ENCODE data around the gene TRIM58. TPM values are rescaled to one million over a fixed set of nuclear protein-coding genes. Genes with fewer than 3 reads are reported as not detected.
A peak's percentile ranks its signal among the peaks of the same experiment; 100 is the strongest.

Gene TRIM58
- total RNA-seq, 1 experiment from 2014 or later = not detected

- in situ Hi-C loops (cut with HindIII; ENCODE audit: low pct_unique_long_range_greater_than_20kb, low sequenced_read_pairs) = no loop called here
- no peak for ATAC-seq
- Histone ChIP-seq H3K4me1 (ENCODE audit: control insufficient read depth, insufficient read depth, low read length) (no peaks in the 10 kb centered on the region), H3K9me3 (ENCODE audit: control insufficient read depth, insufficient read depth, low read depth, low read length) (no peaks in the 10 kb centered on the region), H3K4me3 (ENCODE audit: low read depth in 2 of 2, low read length in 2 of 2) (no peak overlapping the region), H3K36me3 (ENCODE audit: control insufficient read depth, insufficient read depth, low read length) (no peaks in the 10 kb centered on the region), H3K27ac (ENCODE audit: low read length) (no peak overlapping the region), H3K27me3 (ENCODE audit: control insufficient read depth, insufficient read depth, low read length) (no peaks in the 10 kb centered on the region)
- no peak for TF ChIP-seq TCF7L2 (IDR thresholded peaks at IDR 0.05; ENCODE audit: low read depth, low read length)
- no peak for TF ChIP-seq SIN3A (IDR thresholded peaks at IDR 0.05; ENCODE audit: borderline replicate concordance, insufficient read depth, low read depth, low read length)
- no peak for TF ChIP-seq CTCF (IDR thresholded peaks at IDR 0.05)
- TF ChIP-seq POLR2AphosphoS5 (IDR thresholded peaks at IDR 0.05; ENCODE audit: low read depth, low read length) = no peak
- TF ChIP-seq REST (IDR thresholded peaks at IDR 0.05; ENCODE audit: insufficient read depth in 1 of 2, low read depth in 2 of 2, low read length in 1 of 2) = no peak
- ChIA-PET CTCF (no interaction called here), POLR2A (no interaction called here)
- intact Hi-C loops (cut with micrococcal nuclease; ENCODE audit: unreplicated experiment) = no loop called here
- DNase-seq (ENCODE audit: low read depth, low spot score) = no peak
- BruUV-seq (replicated peaks) = no TSS peak
Observed at GRCh38 chr1:247905181-247905580, 48.2 kb downstream of the TRIM58 start.

GRCh38 chr1:247905910-247906503 is 49.0 kb downstream of the TRIM58 start:
- POLR2A ChIA-PET = no interaction called here
- CTCF ChIA-PET = no interaction called here
- H3K4me3 ChIP-seq (ENCODE audit: low read depth in 2 of 2, low read length in 2 of 2) = peak overlapping the region; percentile 13 to 41

More at GRCh38 chr1:247905910-247906503, 49.0 kb downstream of the TRIM58 start:
- H3K4me1 ChIP-seq (ENCODE audit: control insufficient read depth, insufficient read depth, low read length) = no peaks in the 10 kb centered on the region
- in situ Hi-C loops (cut with HindIII; ENCODE audit: low pct_unique_long_range_greater_than_20kb, low sequenced_read_pairs) (no loop called here), intact Hi-C loops (cut with micrococcal nuclease; ENCODE audit: unreplicated experiment) (no loop called here)
- no peak overlapping the region for H3K27ac ChIP-seq (ENCODE audit: low read length)
- no TSS peak for BruUV-seq (replicated peaks)
- TF ChIP-seq SIN3A (IDR thresholded peaks at IDR 0.05; ENCODE audit: borderline replicate concordance, insufficient read depth, low read depth, low read length) (no peak), POLR2AphosphoS5 (IDR thresholded peaks at IDR 0.05; ENCODE audit: low read depth, low read length) (no peak), REST (IDR thresholded peaks at IDR 0.05; ENCODE audit: insufficient read depth in 1 of 2, low read depth in 2 of 2, low read length in 1 of 2) (no peak), TCF7L2 (IDR thresholded peaks at IDR 0.05; ENCODE audit: low read depth, low read length) (no peak), CTCF (IDR thresholded peaks at IDR 0.05) (no peak)
- ATAC-seq = peak; percentile 78
- DNase-seq (ENCODE audit: low read depth, low spot score) = peak; percentile 7
- H3K36me3 ChIP-seq (ENCODE audit: control insufficient read depth, insufficient read depth, low read length) = no peaks in the 10 kb centered on the region
- no peaks in the 10 kb centered on the region for H3K9me3 ChIP-seq (ENCODE audit: control insufficient read depth, insufficient read depth, low read depth, low read length)
- no peaks in the 10 kb centered on the region for H3K27me3 ChIP-seq (ENCODE audit: control insufficient read depth, insufficient read depth, low read length)

Data from Panc1 (cell line).